NCI-H226 (cell line): ENCODE results near the gene VWA3A.
A peak's percentile ranks its signal among the peaks of the same experiment; 100 is the strongest.

Experiments
- DNase-seq: peaks from one replicate; pipeline ENCODE4 v3.0.0-alpha.2; 2015

The VWA3A gene

GRCh38 chr16:22206013-22206841, 113.9 kb downstream of the VWA3A start, which contains the start of gene EEF2K:
EEF2K (plus strand) TSS chr16:22206278; CDS start chr16:22225730, 19,452 bp downstream.
- peak; percentile 94 for DNase-seq
